Keratinocyte (primary cell): ENCODE measurements around the gene ZC3H13.

Experiments
- CTCF ChIP-seq, 3 experiments: IDR thresholded peaks in 1 of 3; conservative IDR thresholded peaks in 1 of 3; optimal IDR thresholded peaks in 1 of 3; 2 replicates in 2 of 3; 3 replicates in 1 of 3; pipeline versions ENCODE3 to v1.5.1; 2011; ENCODE audit warnings: low read length in 3 of 3, mild to moderate bottlenecking in 3 of 3, moderate library complexity in 2 of 3, control low read depth in 1 of 3, inconsistent platforms in 1 of 3; ENCODE audit not compliant: insufficient read depth in 2 of 3; ENCODE audit errors: extremely low read depth in 1 of 3
- EZH2 ChIP-seq: IDR thresholded peaks from one replicate; pipeline ENCODE4 v1.6.1; 2012; ENCODE audit warnings: inconsistent platforms, mild to moderate bottlenecking, low read length, moderate library complexity

- TF ChIP-seq CTCF (optimal IDR thresholded peaks at IDR 0.05 in 1 of 3, IDR thresholded peaks at IDR 0.05 in 1 of 3, conservative IDR thresholded peaks at IDR 0.05 in 1 of 3; ENCODE audit: extremely low read depth in 1 of 3, insufficient read depth in 2 of 3, low read length in 3 of 3) (no peak), EZH2 (no peak)
These were observed 123.7 kb downstream of the ZC3H13 start for GRCh38 chr13:45928843-45929242.
